HepG2 (cell line): Measurements from ENCODE around the gene RGS19. TPM values are rescaled to one million over a fixed set of nuclear protein-coding genes. Genes with fewer than 3 reads are reported as not detected.
A peak's percentile ranks its signal among the peaks of the same experiment; 100 is the strongest.

Experiments
- CHD4 ChIP-seq: fragments of 200-600 bp; sonication (generic); IDR thresholded peaks from 2 replicates; pipeline ENCODE4 v1.7.0; 2017; ENCODE audit warnings: mild to moderate bottlenecking, low read length, borderline replicate concordance
- NFE2 ChIP-seq: sonication (generic); formaldehyde crosslinking; IDR thresholded peaks from 2 replicates; pipeline ENCODE4 v1.4.0; 2020; ENCODE audit warnings: missing genetic modification reagents
- NFIB ChIP-seq: sonication (generic); formaldehyde crosslinking; IDR thresholded peaks from 2 replicates; pipeline ENCODE4 v1.9.0; 2021; ENCODE audit warnings: missing genetic modification reagents, mild to moderate bottlenecking, borderline replicate concordance
- NFRKB ChIP-seq: fragments of 450-650 bp; IDR thresholded peaks from 2 replicates; pipeline ENCODE4 v1.6.1; 2017
- NFYB ChIP-seq: sonication (generic); formaldehyde crosslinking; IDR thresholded peaks from 2 replicates; pipeline ENCODE4 v1.4.0; 2020; ENCODE audit warnings: missing genetic modification reagents
- PCBP1 ChIP-seq: fragments of 200-400 bp; formaldehyde crosslinking; IDR thresholded peaks from 2 replicates; pipeline ENCODE4 v1.6.1; 2017; ENCODE audit warnings: mild to moderate bottlenecking, low read depth, low read length, borderline replicate concordance
- SP5 ChIP-seq: IDR thresholded peaks from 2 replicates; pipeline ENCODE4 v1.6.1; 2016; ENCODE audit warnings: low read depth, borderline replicate concordance
- ZKSCAN8 ChIP-seq: IDR thresholded peaks from 2 replicates; pipeline ENCODE4 v1.6.1; 2016; ENCODE audit warnings: borderline replicate concordance, missing genetic modification reagents, missing compliant biosample characterization
- ZNF44 ChIP-seq: sonication (generic); formaldehyde crosslinking; IDR thresholded peaks from 2 replicates; pipeline ENCODE4 v1.5.1; 2020; ENCODE audit warnings: mild to moderate bottlenecking, missing genetic modification reagents
- ZNF660 ChIP-seq: sonication (generic); formaldehyde crosslinking; IDR thresholded peaks from 2 replicates; pipeline ENCODE4 v1.5.1; 2020; ENCODE audit warnings: mild to moderate bottlenecking, low read depth, missing genetic modification reagents, borderline replicate concordance
- ZNF841 ChIP-seq: sonication (generic); formaldehyde crosslinking; IDR thresholded peaks from 2 replicates; pipeline ENCODE4 v1.8.1; 2023; ENCODE audit warnings: missing genetic modification reagents, borderline replicate concordance
- polyA plus RNA-seq, 8 experiments: library from polyadenylated mRNA; depleted of rRNA in 3 of 8; stranded (reverse) in 7 of 8; unstranded in 1 of 8; fragments of >200 nt; fragmentation: Illumina TruSeq in 4 of 8; extraction: Trizol in 4 of 8; gene quantifications; 2 replicates each; pipeline versions ENCODE4 v1.2.1 to v1.2.3, GENCODE V29; 2011 to 2016; ENCODE audit warnings: low read depth in 4 of 8, missing spikeins in 1 of 8, mixed read lengths in 1 of 8; ENCODE audit not compliant: insufficient read depth in 1 of 8
- total RNA-seq, 5 experiments: library from RNA; depleted of rRNA; stranded (reverse); fragments of >200 nt; fragmentation: Illumina TruSeq; extraction: Trizol; gene quantifications; 2 replicates each; pipeline ENCODE4 v1.2.3, GENCODE V29; 2016; ENCODE audit warnings: low read depth in 1 of 5
- TF ChIP-seq, protein P1 (sequence below): IDR thresholded peaks from 2 replicates; pipeline ENCODE4 v1.6.1; 2012; ENCODE audit warnings: low read length, improper control_type of control experiment
- TF ChIP-seq, protein P2 (sequence below): sonication (generic); formaldehyde crosslinking; IDR thresholded peaks from 2 replicates; pipeline ENCODE4 v1.4.0; 2020; ENCODE audit warnings: missing genetic modification reagents
- TF ChIP-seq, protein P3 (sequence below): sonication (generic); formaldehyde crosslinking; IDR thresholded peaks from 2 replicates; pipeline ENCODE4 v1.5.0; 2020; ENCODE audit warnings: missing genetic modification reagents
- TF ChIP-seq, protein P4 (sequence below): sonication (generic); formaldehyde crosslinking; IDR thresholded peaks from 2 replicates; pipeline ENCODE4 v1.4.0; 2020; ENCODE audit warnings: low read depth, mild to moderate bottlenecking, missing genetic modification reagents
- TF ChIP-seq, protein P5 (sequence below): sonication (generic); formaldehyde crosslinking; IDR thresholded peaks from 2 replicates; pipeline ENCODE4 v1.8.1; 2022; ENCODE audit warnings: mild to moderate bottlenecking, missing genetic modification reagents
- TF ChIP-seq, protein P6 (sequence below): sonication (generic); formaldehyde crosslinking; IDR thresholded peaks from 2 replicates; pipeline ENCODE4 v1.4.0; 2020; ENCODE audit warnings: missing genetic modification reagents, borderline replicate concordance

RGS19 gene
- total and polyA plus RNA-seq, 2 of the 13 experiments (the other 11 are each of a cell fraction or from before 2014, with no cell fraction given), result 10.7 to 11.9 TPM

DNA sequence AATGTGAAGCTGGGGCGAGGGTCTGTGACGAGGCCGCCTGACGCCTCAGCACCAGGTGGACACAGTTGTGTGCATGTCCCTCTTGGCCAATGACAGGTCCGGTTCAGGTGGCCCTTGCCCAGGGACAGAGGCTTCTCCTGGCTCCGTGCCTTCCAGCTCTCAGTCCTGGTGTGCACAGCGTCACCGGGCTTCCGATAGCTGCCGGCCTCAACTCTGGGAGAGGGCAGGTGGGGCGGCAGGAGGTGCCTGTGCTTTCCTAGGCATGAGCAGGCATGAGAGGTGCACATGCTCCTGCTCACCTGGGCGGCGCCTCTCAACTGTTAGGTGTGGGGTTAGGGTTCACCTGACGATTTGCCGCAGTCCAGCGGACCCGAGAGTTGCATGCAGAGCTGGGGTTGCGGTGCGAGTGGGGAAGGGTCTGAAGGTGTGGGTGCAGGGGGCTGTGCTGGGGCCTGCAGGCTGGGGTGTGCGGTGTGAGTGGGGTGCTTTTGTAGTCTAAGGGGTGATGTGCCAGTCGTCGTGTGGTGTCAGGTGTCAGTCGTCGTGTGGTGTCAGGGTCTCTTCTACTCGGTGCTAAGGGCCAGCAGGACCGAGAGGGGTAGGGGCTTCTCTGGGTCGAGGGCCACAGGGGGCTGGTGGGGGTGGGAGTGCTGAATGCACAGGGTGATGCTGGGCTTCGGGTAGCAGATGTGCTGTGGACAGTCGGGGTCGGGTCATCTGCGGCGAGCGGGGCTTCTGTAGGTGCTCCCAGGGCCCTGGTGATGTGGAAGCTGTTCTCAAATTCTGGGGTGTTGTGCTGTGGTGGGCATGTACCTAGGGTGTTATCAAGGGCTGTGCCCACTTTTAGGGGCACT lies 26.1 kb downstream of the RGS19 start (continued):
- TF ChIP-seq, protein P1, sequence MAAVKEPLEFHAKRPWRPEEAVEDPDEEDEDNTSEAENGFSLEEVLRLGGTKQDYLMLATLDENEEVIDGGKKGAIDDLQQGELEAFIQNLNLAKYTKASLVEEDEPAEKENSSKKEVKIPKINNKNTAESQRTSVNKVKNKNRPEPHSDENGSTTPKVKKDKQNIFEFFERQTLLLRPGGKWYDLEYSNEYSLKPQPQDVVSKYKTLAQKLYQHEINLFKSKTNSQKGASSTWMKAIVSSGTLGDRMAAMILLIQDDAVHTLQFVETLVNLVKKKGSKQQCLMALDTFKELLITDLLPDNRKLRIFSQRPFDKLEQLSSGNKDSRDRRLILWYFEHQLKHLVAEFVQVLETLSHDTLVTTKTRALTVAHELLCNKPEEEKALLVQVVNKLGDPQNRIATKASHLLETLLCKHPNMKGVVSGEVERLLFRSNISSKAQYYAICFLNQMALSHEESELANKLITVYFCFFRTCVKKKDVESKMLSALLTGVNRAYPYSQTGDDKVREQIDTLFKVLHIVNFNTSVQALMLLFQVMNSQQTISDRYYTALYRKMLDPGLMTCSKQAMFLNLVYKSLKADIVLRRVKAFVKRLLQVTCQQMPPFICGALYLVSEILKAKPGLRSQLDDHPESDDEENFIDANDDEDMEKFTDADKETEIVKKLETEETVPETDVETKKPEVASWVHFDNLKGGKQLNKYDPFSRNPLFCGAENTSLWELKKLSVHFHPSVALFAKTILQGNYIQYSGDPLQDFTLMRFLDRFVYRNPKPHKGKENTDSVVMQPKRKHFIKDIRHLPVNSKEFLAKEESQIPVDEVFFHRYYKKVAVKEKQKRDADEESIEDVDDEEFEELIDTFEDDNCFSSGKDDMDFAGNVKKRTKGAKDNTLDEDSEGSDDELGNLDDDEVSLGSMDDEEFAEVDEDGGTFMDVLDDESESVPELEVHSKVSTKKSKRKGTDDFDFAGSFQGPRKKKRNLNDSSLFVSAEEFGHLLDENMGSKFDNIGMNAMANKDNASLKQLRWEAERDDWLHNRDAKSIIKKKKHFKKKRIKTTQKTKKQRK, result no peak
- TF ChIP-seq, protein P2, sequence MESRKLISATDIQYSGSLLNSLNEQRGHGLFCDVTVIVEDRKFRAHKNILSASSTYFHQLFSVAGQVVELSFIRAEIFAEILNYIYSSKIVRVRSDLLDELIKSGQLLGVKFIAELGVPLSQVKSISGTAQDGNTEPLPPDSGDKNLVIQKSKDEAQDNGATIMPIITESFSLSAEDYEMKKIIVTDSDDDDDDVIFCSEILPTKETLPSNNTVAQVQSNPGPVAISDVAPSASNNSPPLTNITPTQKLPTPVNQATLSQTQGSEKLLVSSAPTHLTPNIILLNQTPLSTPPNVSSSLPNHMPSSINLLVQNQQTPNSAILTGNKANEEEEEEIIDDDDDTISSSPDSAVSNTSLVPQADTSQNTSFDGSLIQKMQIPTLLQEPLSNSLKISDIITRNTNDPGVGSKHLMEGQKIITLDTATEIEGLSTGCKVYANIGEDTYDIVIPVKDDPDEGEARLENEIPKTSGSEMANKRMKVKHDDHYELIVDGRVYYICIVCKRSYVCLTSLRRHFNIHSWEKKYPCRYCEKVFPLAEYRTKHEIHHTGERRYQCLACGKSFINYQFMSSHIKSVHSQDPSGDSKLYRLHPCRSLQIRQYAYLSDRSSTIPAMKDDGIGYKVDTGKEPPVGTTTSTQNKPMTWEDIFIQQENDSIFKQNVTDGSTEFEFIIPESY (CRISPR knock-in tag), result no peak
- TF ChIP-seq, protein P3, sequence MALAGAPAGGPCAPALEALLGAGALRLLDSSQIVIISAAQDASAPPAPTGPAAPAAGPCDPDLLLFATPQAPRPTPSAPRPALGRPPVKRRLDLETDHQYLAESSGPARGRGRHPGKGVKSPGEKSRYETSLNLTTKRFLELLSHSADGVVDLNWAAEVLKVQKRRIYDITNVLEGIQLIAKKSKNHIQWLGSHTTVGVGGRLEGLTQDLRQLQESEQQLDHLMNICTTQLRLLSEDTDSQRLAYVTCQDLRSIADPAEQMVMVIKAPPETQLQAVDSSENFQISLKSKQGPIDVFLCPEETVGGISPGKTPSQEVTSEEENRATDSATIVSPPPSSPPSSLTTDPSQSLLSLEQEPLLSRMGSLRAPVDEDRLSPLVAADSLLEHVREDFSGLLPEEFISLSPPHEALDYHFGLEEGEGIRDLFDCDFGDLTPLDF (CRISPR knock-in tag), result no peak
- TF ChIP-seq NFIB (no peak), NFRKB (no peak), NFE2 (no peak), PCBP1 (no peak), CHD4 (no peak), SP5 (CRISPR knock-in tag) (no peak; the same call in 1 of the 2 replicates), ZNF660 (CRISPR knock-in tag) (no peak), NFYB (CRISPR knock-in tag) (0 out of 2 replicates have a peak, but pooled peaks have one; percentile 8), ZKSCAN8 (no peak), ZNF841 (CRISPR knock-in tag) (no peak), ZNF44 (CRISPR knock-in tag) (no peak)
- TF ChIP-seq, protein P4, sequence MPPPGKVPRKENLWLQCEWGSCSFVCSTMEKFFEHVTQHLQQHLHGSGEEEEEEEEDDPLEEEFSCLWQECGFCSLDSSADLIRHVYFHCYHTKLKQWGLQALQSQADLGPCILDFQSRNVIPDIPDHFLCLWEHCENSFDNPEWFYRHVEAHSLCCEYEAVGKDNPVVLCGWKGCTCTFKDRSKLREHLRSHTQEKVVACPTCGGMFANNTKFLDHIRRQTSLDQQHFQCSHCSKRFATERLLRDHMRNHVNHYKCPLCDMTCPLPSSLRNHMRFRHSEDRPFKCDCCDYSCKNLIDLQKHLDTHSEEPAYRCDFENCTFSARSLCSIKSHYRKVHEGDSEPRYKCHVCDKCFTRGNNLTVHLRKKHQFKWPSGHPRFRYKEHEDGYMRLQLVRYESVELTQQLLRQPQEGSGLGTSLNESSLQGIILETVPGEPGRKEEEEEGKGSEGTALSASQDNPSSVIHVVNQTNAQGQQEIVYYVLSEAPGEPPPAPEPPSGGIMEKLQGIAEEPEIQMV (CRISPR knock-in tag), result peak; percentile 97
- TF ChIP-seq, protein P5, sequence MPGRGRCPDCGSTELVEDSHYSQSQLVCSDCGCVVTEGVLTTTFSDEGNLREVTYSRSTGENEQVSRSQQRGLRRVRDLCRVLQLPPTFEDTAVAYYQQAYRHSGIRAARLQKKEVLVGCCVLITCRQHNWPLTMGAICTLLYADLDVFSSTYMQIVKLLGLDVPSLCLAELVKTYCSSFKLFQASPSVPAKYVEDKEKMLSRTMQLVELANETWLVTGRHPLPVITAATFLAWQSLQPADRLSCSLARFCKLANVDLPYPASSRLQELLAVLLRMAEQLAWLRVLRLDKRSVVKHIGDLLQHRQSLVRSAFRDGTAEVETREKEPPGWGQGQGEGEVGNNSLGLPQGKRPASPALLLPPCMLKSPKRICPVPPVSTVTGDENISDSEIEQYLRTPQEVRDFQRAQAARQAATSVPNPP (CRISPR knock-in tag), result no peak
- TF ChIP-seq, protein P6, sequence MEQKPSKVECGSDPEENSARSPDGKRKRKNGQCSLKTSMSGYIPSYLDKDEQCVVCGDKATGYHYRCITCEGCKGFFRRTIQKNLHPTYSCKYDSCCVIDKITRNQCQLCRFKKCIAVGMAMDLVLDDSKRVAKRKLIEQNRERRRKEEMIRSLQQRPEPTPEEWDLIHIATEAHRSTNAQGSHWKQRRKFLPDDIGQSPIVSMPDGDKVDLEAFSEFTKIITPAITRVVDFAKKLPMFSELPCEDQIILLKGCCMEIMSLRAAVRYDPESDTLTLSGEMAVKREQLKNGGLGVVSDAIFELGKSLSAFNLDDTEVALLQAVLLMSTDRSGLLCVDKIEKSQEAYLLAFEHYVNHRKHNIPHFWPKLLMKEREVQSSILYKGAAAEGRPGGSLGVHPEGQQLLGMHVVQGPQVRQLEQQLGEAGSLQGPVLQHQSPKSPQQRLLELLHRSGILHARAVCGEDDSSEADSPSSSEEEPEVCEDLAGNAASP (CRISPR knock-in tag), result peak; percentile 74; the same call in 1 of the 2 replicates
